Measurements from ENCODE around the gene MPRIP. TPM values are rescaled to one million over a fixed set of nuclear protein-coding genes. Genes with fewer than 3 reads are reported as not detected.

Gene MPRIP
- total and polyA plus RNA-seq, 8 donors, result 80.2 to 518 (median 190) TPM

DNA sequence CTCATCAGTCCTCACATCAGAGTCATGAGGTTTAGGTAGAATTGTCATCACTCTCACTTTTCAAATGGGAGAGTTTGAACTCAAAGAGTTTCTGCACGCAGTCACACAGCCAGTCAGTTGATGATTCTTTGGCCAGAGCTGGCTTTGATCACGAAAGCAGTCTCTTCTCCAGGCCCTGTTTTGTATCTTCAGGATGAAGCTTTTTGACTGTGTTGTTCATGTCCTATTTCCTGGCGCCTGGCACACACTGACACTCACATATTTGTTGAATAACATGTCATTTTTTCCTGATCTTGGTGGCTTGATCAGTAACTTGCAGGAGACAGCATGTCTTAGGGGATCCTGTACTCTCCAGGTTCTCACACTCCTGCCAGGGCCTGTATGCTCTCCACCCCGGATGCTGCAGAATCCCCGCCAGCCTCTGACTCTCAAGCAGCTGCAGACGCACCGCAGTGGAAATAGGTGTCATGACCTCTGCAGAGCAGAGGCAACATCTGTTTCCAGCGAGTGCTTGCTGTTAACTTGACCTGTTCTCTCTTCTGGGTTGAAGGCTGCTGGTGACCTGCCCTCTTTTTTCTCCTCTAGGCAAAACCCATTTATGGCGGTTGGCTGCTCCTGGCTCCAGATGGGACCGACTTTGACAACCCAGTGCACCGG, 33.0 kb downstream of the MPRIP start:
- no peak overlapping the region for H3K4me3 ChIP-seq
- no peaks in the 10 kb centered on the region for H3K9me3 ChIP-seq
- H3K36me3 ChIP-seq, result peaks cover 17 to 53% (median 42%) of the 10 kb centered on the region in 4 donors
- intact Hi-C loops (cut with DNase I; ENCODE audit: low total_unique reads), result no loop called here
- peaks cover 67 to 95% (median 89%) of the 10 kb centered on the region in 4 donors for H3K4me1 ChIP-seq
- no peaks in the 10 kb centered on the region for H3K27me3 ChIP-seq
- H3K27ac ChIP-seq, result peak overlapping the region in 3 of 5 donors; percentile 7 to 34 (median 28)
- WGBS, 5 donors, result 44 to 63% (median 59%) methylated on average over 11 of the region's 11 CpGs
- TF ChIP-seq EP300 (IDR thresholded peaks at IDR 0.05) (no peak), POLR2AphosphoS5 (IDR thresholded peaks at IDR 0.05) (no peak), POLR2A (IDR thresholded peaks at IDR 0.05) (no peak)
- TF ChIP-seq, protein P1, sequence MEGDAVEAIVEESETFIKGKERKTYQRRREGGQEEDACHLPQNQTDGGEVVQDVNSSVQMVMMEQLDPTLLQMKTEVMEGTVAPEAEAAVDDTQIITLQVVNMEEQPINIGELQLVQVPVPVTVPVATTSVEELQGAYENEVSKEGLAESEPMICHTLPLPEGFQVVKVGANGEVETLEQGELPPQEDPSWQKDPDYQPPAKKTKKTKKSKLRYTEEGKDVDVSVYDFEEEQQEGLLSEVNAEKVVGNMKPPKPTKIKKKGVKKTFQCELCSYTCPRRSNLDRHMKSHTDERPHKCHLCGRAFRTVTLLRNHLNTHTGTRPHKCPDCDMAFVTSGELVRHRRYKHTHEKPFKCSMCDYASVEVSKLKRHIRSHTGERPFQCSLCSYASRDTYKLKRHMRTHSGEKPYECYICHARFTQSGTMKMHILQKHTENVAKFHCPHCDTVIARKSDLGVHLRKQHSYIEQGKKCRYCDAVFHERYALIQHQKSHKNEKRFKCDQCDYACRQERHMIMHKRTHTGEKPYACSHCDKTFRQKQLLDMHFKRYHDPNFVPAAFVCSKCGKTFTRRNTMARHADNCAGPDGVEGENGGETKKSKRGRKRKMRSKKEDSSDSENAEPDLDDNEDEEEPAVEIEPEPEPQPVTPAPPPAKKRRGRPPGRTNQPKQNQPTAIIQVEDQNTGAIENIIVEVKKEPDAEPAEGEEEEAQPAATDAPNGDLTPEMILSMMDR (IDR thresholded peaks at IDR 0.05), result no peak
- peak in 1 of 2 donors; percentile 76 for DNase-seq

DNA sequence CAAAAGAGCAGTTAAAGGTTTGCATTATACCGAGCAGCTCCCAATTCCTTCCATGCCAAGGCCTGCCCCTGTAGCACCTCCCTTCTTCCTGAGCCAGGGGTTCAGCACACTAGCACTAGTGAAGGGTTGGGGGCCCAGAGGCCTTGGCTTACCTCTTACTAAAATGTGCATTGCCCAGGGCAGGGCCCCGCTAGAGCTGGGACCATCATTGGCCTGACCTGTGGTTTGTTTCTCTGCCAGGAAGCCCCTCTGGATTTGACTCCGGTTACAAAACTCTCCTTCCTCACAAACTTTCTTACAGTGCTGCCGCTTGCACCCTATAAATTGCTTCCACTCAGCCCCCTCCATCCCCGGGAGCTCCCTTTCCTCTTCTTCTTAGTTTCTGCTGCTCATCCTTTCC, 33.8 kb downstream of the MPRIP start:
- whole genome bisulfite sequencing, 5 donors, result 82 to 90% (median 85%) methylated on average over 5 of the region's 5 CpGs
- no peak for DNase-seq
- H3K4me1 ChIP-seq, result peaks cover 75 to 97% (median 95%) of the 10 kb centered on the region in 4 donors
- intact Hi-C loops (cut with DNase I; ENCODE audit: low total_unique reads), result no loop called here
- peaks cover 17 to 58% (median 43%) of the 10 kb centered on the region in 4 donors for H3K36me3 ChIP-seq
- peak overlapping the region in 2 of 5 donors; percentile 26 to 34 for H3K27ac ChIP-seq
- no peak overlapping the region for H3K4me3 ChIP-seq
- TF ChIP-seq EP300 (IDR thresholded peaks at IDR 0.05) (no peak), POLR2AphosphoS5 (IDR thresholded peaks at IDR 0.05) (no peak), POLR2A (IDR thresholded peaks at IDR 0.05) (no peak)
- TF ChIP-seq, protein P1 (IDR thresholded peaks at IDR 0.05), result no peak
- no peaks in the 10 kb centered on the region for H3K9me3 ChIP-seq
- no peaks in the 10 kb centered on the region for H3K27me3 ChIP-seq

DNA sequence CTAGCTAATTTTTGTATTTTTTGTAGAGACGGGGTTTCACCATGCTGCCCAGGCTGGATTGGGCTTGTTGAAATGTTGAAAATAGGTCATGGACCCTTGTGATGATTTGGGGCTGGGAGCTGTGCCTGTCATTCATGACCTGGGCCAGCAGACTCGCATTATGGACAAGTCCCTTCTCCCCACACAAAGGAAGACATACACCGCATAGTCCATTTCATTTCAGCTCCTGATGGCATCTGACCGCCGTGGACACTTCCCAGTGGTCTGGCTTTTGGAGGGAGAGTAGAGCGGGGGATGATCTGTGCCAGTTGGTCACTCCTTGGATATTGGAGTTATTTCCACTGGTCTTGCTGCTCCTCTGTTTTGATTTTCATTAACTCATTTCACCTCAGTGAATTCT, 34.8 kb downstream of the MPRIP start:
- peaks cover 12 to 50% (median 41%) of the 10 kb centered on the region in 4 donors for H3K36me3 ChIP-seq
- TF ChIP-seq POLR2A (IDR thresholded peaks at IDR 0.05) (no peak), EP300 (IDR thresholded peaks at IDR 0.05) (no peak), POLR2AphosphoS5 (IDR thresholded peaks at IDR 0.05) (no peak)
- TF ChIP-seq, protein P1 (IDR thresholded peaks at IDR 0.05), result no peak
- H3K4me3 ChIP-seq, result no peak overlapping the region
- H3K27ac ChIP-seq, result peak overlapping the region in 2 of 5 donors; percentile 24 to 64
- WGBS, 5 donors, result 95 to 97% (median 95%) methylated on average over 6 of the region's 6 CpGs
- H3K4me1 ChIP-seq, result peaks cover 84 to 97% (median 92%) of the 10 kb centered on the region in 4 donors
- intact Hi-C loops (cut with DNase I; ENCODE audit: low total_unique reads), result no loop called here
- H3K9me3 ChIP-seq, result no peaks in the 10 kb centered on the region
- H3K27me3 ChIP-seq, result no peaks in the 10 kb centered on the region
- no peak for DNase-seq

DNA sequence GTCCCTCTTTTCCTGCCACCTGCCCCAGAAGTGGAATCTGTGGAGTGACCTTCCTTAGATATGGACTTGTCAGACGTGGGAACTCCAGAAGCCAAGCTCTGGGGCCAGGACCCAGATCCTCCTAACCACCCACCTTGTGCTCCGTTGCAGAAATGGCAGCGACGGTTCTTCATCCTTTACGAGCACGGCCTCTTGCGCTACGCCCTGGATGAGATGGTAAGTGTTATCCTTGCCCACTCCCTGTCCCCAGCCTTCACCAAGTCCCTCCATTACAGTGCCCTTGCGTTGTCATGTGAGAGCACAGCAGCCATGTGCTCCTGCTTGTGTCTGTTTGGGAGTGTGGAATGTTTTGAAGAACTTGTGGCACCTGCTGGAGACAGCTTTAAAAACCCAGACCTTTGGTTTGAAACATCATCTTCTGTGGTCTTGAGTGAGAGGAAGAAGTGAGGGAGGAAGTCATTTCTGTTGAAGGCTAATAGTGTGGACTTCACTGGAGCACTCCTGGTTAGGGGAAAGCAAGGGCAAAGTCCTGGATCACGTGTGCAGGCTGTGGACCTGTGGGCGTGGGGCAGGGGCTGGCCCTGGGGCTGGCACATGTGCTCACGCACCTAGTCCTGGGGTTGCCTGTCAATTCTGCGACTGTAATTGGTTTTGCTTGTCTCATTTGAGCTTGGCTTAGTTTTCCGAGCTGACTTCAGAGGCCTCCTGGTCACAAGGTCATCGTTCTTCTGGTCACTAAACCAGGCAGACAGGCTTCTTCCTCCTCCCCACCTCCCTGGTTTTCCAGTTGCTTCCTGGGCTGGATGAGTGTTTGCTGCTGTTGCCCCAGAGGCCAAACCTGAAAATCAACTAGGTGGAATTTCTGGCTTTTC, 35.8 kb downstream of the MPRIP start:
- Histone ChIP-seq H3K36me3 (peaks cover 12 to 53% (median 45%) of the 10 kb centered on the region in 4 donors), H3K27ac (peak overlapping the region; percentile 11 to 64 (median 43)), H3K4me1 (peaks cover 80 to 90% (median 82%) of the 10 kb centered on the region in 4 donors), H3K4me3 (no peak overlapping the region), H3K27me3 (no peaks in the 10 kb centered on the region), H3K9me3 (no peaks in the 10 kb centered on the region)
- 62 to 72% (median 67%) methylated on average over 15 of the region's 15 CpGs for WGBS, 5 donors
- DNase-seq, result peak; percentile 57 to 79
- intact Hi-C loops (cut with DNase I; ENCODE audit: low total_unique reads), result no loop called here
- TF ChIP-seq POLR2AphosphoS5 (IDR thresholded peaks at IDR 0.05), result peak in 1 of 3 donors; percentile 37
- TF ChIP-seq, protein P1 (IDR thresholded peaks at IDR 0.05), result no peak
